Dedifferentiated amniotic fluid mesenchymal stem cell (primary cell): Measurements from ENCODE around the gene CCDC112.

Experiments used
- DNase-seq: peaks from one replicate; pipeline ENCODE4 v3.0.0-alpha.2; 2016; ENCODE audit errors: extremely low spot score

Gene CCDC112

GRCh38 chr5:115317736-115318135, 21.3 kb upstream of the CCDC112 start:
- no peak for DNase-seq

- no peak for DNase-seq
Observed at GRCh38 chr5:115317320-115317719, 20.9 kb upstream of the CCDC112 start.

DNA sequence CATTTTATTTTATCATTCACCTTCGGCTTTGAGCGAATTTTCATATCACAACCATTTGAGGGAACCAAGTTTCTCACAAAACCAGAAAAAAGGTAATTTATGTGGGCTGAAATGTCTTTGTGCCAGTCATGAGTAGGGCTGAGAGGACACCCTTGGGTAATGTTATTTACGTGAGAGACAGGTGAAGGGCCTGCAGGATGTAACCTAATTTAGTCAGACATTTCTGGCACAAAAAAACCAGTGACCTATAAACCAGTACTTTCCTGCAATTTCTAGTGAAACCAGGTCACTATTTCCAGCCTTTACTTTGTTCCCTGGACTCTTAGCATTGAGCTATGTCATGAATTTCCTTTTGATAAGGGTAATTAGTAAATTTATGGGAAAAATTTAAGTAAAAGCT, 17.2 kb upstream of the CCDC112 start:
- no peak for DNase-seq

DNA sequence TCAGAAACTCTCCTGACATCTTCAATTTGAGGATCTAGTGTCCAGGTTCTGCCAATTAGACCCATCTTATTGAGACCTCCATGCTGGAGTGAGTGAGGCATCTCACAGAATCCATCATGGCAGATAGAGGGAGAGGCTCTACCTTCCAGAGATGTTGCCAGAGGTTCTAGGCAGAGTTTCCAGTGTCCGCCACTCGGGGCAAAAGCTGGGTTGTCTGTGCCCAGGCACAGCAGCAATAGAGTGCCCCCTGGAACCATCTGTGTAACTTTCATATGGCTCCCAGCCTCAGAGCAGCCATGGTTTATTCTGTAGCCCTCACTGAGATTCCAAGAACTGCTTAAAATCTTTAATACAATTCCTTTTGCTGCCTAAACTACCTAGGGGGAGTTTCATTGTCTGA, 16.6 kb upstream of the CCDC112 start:
- no peak for DNase-seq

DNA sequence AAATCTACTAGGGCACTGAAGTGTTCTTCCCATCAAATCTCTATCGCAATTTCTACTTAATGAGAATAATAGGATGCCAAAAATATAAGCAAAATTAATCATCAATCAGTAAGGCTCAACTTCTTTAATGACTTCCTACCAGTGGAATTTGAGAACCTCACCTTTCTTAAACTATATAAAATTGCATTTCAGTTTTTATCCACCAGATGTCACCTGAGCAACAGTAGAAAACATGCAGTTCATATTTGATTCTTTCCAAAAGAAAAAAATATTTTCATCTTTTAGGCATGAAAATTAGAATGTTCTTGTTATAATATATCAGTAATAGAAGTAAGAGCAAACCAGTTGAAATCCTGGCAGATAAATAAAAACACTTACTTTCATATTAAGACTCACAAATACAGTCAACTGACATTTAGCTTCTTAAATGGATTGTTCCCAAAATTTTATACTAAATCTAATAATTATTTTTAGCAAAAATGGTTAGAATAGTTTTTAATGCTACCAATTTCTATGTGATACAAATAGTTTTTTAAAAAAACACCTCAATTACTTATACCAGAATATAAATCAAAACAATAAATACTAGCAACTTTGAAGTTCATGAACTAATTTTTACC, 13.4 kb upstream of the CCDC112 start:
- peak; percentile 62 for DNase-seq

GRCh38 chr5:115308815-115309214, 12.4 kb upstream of the CCDC112 start:
- DNase-seq = no peak

- DNase-seq = no peak
Observed at GRCh38 chr5:115306011-115306536, 9.6 kb upstream of the CCDC112 start.

GRCh38 chr5:115304496-115304895, 8.0 kb upstream of the CCDC112 start:
- DNase-seq = no peak

DNA sequence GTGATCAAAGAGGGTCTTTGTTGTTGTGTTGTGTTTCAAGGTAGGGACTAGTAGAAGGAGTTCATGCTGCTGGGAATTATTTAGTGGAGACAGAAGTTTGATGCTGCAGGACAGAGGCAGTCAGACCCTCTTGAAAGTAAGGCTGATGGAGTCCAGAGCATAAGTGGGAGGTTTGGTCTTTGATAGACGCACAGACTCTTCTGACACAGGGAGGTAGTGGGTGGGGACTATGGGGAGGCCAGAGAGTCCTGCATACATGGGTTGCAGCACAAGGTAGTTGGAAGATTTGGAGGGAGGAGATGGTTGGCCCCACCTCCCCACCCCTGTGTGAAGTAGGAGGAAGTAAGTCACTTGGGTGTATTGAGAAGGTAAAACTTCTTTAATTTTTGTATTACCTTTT, 2.4 kb upstream of the CCDC112 start:
- DNase-seq = no peak

DNA sequence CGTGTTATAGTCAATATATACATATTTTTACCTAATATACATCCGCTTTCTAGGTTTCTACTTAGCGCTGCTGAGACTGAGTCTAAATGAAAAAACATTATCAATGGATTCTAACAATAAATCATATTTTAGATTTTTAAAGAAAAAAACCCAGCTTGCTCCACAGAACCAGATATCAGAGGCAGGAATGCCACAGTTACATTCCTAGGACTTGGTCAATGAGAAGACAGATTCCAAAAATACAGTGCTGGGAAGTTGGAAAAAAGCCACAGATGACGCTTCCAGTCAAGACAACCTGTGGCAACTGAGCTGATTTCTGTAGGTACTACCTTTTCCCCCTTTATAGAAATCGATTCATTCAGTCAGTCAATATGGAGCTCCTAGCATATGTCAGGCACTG, 577 bp upstream of the CCDC112 start:
- DNase-seq = no peak

DNA sequence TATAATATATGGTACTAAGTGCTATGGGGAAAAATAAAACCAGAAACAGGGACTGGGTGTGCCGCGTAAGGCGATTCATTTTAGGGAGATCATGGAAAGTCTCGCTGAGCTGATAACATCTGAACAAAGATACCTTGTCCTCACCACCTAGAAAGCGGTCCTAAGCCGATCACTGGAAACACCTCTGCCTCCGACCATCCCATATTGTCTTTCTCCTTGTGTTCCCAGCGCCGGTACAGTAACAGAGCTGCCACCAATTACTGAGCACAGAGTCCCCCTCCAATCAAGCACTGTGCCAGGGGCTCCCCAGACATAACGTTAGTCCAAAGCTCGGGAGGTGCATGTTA, 704 bp downstream of the CCDC112 start:
- no peak for DNase-seq

- DNase-seq = no peak
Observed at GRCh38 chr5:115291397-115291796, 5.1 kb downstream of the CCDC112 start.

DNA sequence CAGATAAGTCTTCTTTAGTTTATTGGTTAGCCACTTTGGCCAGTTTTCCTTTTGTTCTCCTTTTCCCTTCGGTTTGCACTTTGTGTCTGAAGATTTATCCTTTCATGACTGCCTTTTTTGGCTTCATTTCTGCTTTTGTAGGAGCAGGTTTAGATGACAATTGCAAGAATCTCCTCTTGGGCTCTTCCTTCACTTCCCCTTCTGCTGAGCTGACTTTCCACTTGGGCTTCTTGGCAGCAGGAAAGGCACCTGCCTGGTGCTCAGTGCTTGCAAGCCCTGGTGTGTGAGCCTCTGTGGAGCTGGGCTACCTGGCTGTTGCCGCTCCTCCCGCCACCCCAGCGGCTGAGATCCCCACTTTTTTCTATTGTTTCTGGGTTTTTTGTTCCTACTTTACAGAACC, 7.3 kb downstream of the CCDC112 start:
- no peak for DNase-seq

DNA sequence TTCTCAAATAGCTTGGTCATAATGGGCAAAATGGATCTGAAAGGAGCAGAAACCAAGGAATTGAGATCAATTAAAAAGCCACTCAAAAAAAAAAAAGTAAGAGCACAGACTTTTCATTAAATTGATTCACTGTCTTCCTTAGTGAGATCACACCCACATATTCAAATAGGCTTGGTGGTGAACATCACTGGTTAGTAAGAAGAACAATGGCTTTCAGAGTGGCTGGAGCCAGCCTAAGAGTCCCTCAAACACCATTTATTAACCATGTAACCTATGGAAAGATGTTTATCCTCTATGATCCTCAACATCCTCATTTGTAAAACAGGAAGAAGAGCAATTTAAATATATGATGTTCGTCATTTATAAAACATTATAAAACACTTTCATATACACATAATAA, 12.4 kb downstream of the CCDC112 start:
- DNase-seq = no peak

- DNase-seq = no peak
Observed at GRCh38 chr5:115282131-115282530, 14.3 kb downstream of the CCDC112 start.

- no peak for DNase-seq
Observed at GRCh38 chr5:115274584-115274983, 21.9 kb downstream of the CCDC112 start.

DNA sequence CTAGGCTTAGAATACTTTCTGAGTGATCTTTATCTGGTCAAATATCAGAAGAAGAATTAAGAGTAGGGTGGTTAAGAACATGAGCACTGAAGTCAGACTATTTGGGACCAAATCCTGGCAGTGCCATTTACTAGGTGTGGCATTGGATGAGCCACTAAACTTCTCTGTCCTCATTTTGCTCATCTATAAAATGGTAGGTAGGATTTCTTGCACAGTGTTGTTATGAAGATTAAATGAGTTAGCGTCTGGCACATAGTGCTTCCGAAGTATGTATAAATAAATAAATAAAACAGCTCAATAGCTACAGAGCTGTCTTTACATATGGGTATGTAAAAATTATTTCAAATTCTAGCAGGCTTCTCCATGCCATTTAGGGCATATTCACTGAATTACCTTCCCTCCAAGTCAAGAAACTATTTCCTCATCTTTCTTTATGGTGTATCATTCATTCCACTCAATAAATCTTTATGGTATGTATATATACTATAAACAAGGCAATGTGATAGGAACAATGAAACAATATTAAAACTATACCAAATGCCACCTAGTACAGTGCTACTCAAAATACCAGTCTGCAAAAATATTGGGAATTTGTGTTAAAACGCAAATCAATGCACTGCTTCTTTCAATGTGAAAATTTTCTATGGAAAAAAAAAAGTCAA, 24.0 kb downstream of the CCDC112 start:
- no peak for DNase-seq

- DNase-seq = no peak
Observed at GRCh38 chr5:115271295-115272050, 25.0 kb downstream of the CCDC112 start.

- DNase-seq = no peak
Observed at GRCh38 chr5:115267617-115268016, 28.8 kb downstream of the CCDC112 start.

DNA sequence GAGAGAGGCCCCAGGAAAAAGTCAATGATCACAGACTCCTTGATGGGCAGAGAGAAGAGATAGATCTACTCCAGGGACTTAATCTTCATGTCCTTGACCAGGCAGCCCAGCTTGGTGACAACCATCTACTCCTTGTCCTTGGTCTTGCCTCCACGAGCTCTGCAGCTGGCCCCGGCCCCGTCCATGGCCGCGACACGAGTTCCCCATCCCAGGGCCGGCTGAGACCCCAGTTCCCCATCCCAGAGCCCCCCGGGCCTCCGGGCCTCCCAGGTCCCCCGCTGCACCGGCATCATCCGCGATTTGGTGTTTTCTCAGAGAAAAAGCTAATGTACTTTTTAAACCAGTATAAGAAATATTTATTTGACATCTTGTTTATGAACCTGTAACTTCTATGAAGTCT, 31.2 kb downstream of the CCDC112 start:
- no peak for DNase-seq

DNA sequence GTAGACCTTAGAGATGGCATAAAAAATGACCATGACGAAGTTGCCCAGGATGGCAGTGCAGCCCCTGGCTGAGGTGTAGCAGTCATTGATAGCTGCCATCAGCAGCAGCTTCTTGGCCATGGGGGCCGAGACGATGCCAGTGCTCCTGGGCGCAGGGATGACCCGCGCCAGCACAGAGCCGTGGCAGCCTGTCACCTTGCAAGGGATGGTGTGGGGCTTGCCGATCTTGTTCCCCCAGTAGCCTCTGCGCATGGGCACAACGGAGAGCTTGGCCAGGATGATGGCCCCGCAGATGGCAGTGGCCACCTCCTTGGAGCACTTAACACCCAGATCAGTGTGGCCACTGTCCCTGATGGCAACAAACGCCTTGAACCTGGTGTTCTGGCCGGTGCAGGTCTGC, 31.7 kb downstream of the CCDC112 start:
- DNase-seq = no peak

GRCh38 chr5:115263078-115263380, 33.4 kb downstream of the CCDC112 start:
- DNase-seq = no peak
